ENCODE measurements around the gene RPL29. TPM values are rescaled to one million over a fixed set of nuclear protein-coding genes. Genes with fewer than 3 reads are reported as not detected.

The RPL29 gene
- total and polyA plus RNA-seq, 2 of the 13 experiments (the other 11 are each of a cell fraction or from before 2014, with no cell fraction given), result 1,348 to 2,263 TPM

DNA sequence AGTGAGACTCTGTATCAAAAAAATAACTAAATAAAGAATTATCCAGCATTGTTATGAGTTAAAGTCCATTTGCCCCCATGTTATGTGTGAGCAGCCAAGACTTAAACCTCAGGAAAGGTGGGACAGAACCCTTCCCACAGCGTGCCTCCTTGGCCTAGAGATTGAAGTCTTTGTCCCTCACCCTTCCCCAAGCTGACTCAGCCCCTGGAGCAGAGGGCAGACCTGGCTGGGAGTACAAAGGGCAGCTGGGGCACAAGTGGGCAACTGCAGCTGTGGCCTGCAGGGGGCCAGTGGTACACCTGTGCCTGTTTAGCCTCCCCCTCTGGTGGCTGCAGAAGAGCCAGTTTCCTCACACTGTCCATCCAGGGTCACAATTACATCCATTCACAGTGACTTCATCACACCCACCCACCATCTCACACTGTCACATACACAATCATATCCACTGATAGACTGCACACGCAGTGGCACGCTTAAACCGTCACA lies 13.3 kb downstream of the RPL29 start (continued):
- TF ChIP-seq, protein P1, sequence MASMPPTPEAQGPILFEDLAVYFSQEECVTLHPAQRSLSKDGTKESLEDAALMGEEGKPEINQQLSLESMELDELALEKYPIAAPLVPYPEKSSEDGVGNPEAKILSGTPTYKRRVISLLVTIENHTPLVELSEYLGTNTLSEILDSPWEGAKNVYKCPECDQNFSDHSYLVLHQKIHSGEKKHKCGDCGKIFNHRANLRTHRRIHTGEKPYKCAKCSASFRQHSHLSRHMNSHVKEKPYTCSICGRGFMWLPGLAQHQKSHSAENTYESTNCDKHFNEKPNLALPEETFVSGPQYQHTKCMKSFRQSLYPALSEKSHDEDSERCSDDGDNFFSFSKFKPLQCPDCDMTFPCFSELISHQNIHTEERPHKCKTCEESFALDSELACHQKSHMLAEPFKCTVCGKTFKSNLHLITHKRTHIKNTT (CRISPR knock-in tag; IDR thresholded peaks at IDR 0.05), result no peak
- TF ChIP-seq ZNF703 (CRISPR knock-in tag; IDR thresholded peaks at IDR 0.05; ENCODE audit: borderline replicate concordance) (no peak), MTA3 (CRISPR knock-in tag; IDR thresholded peaks at IDR 0.05) (no peak), SUZ12 (IDR thresholded peaks at IDR 0.05; ENCODE audit: low read depth, low read length) (no peak), XBP1 (CRISPR knock-in tag; IDR thresholded peaks at IDR 0.05) (no peak), HOXD1 (CRISPR knock-in tag; IDR thresholded peaks at IDR 0.05) (no peak), NFYB (CRISPR knock-in tag; IDR thresholded peaks at IDR 0.05) (peak; percentile 32; the same call in 1 of the 2 replicates), TMF1 (CRISPR knock-in tag; IDR thresholded peaks at IDR 0.05; ENCODE audit: low read depth) (no peak; the same call in 1 of the 2 replicates), PHB2 (IDR thresholded peaks at IDR 0.05; ENCODE audit: partially characterized antibody) (no peak), ELF4 (CRISPR knock-in tag; IDR thresholded peaks at IDR 0.05; ENCODE audit: borderline replicate concordance) (no peak), ZSCAN12 (CRISPR knock-in tag; IDR thresholded peaks at IDR 0.05) (no peak), ZNF160 (CRISPR knock-in tag; IDR thresholded peaks at IDR 0.05) (peak; percentile 76; the same call in 1 of the 2 replicates), SP5 (CRISPR knock-in tag; IDR thresholded peaks at IDR 0.05; ENCODE audit: borderline replicate concordance, low read depth) (peak; percentile 62; the same call in 1 of the 2 replicates), ZKSCAN5 (CRISPR knock-in tag; IDR thresholded peaks at IDR 0.05) (no peak), EED (CRISPR knock-in tag; IDR thresholded peaks at IDR 0.05) (no peak)
- TF ChIP-seq, protein P2, sequence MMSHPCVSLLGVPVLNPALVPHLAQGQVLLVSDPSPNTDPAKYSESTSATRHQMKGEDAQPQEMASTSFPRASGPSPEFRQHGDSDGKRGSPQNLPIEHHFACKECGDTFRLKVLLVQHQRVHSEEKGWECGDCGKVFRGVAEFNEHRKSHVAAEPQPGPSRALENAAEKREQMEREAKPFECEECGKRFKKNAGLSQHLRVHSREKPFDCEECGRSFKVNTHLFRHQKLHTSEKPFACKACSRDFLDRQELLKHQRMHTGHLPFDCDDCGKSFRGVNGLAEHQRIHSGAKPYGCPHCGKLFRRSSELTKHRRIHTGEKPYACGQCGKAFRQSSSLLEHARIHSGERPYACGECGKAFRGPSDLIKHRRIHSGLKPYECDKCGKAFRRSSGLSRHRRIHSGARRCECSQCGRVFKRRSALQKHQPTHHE (CRISPR knock-in tag; IDR thresholded peaks at IDR 0.05; ENCODE audit: borderline replicate concordance), result no peak
- TF ChIP-seq, protein P3, sequence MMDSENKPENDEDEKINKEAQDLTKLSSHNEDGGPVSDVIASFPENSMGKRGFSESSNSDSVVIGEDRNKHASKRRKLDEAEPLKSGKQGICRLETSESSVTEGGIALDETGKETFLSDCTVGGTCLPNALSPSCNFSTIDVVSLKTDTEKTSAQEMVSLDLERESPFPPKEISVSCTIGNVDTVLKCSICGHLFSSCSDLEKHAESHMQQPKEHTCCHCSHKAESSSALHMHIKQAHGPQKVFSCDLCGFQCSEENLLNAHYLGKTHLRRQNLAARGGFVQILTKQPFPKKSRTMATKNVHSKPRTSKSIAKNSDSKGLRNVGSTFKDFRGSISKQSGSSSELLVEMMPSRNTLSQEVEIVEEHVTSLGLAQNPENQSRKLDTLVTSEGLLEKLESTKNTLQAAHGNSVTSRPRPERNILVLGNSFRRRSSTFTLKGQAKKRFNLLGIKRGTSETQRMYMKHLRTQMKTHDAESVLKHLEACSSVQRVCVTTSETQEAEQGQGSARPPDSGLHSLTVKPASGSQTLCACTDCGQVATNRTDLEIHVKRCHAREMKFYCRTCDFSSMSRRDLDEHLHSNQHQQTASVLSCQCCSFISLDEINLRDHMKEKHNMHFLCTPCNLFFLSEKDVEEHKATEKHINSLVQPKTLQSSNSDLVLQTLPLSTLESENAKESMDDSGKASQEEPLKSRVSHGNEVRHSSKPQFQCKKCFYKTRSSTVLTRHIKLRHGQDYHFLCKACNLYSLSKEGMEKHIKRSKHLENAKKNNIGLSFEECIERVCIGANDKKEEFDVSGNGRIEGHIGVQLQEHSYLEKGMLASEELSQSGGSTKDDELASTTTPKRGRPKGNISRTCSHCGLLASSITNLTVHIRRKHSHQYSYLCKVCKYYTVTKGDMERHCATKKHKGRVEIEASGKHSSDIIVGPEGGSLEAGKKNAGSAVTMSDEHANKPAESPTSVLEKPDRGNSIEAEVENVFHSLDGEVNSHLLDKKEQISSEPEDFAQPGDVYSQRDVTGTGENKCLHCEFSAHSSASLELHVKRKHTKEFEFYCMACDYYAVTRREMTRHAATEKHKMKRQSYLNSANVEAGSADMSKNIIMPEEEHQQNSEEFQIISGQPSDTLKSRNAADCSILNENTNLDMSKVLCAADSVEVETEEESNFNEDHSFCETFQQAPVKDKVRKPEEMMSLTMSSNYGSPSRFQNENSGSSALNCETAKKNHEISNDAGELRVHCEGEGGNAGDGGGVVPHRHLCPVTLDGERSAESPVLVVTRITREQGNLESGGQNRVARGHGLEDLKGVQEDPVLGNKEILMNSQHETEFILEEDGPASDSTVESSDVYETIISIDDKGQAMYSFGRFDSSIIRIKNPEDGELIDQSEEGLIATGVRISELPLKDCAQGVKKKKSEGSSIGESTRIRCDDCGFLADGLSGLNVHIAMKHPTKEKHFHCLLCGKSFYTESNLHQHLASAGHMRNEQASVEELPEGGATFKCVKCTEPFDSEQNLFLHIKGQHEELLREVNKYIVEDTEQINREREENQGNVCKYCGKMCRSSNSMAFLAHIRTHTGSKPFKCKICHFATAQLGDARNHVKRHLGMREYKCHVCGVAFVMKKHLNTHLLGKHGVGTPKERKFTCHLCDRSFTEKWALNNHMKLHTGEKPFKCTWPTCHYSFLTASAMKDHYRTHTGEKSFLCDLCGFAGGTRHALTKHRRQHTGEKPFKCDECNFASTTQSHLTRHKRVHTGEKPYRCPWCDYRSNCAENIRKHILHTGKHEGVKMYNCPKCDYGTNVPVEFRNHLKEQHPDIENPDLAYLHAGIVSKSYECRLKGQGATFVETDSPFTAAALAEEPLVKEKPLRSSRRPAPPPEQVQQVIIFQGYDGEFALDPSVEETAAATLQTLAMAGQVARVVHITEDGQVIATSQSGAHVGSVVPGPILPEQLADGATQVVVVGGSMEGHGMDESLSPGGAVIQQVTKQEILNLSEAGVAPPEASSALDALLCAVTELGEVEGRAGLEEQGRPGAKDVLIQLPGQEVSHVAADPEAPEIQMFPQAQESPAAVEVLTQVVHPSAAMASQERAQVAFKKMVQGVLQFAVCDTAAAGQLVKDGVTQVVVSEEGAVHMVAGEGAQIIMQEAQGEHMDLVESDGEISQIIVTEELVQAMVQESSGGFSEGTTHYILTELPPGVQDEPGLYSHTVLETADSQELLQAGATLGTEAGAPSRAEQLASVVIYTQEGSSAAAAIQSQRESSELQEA (CRISPR knock-in tag; IDR thresholded peaks at IDR 0.05; ENCODE audit: not compliant biosample characterization), result no peak
- TF ChIP-seq, protein P4, sequence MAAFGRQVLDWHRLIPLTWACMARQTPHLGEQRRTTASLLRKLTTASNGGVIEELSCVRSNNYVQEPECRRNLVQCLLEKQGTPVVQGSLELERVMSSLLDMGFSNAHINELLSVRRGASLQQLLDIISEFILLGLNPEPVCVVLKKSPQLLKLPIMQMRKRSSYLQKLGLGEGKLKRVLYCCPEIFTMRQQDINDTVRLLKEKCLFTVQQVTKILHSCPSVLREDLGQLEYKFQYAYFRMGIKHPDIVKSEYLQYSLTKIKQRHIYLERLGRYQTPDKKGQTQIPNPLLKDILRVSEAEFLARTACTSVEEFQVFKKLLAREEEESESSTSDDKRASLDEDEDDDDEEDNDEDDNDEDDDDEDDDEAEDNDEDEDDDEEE (CRISPR knock-in tag; IDR thresholded peaks at IDR 0.05), result no peak; the same call in 1 of the 2 replicates

Measured in HepG2 (cell line).